Brain pericyte (primary cell): Measurements from ENCODE around the gene NIM1K.
"Not testable (repeated sequence)": the region's sequence is repeated elsewhere in the genome, so short reads cannot be mapped to it uniquely, and the experiment has no call there.

Experiments used
- DNase-seq: peaks from one replicate; pipeline ENCODE4 v3.0.0-alpha.2; 2012; ENCODE audit warnings: low read depth, low spot score

NIM1K gene

DNA sequence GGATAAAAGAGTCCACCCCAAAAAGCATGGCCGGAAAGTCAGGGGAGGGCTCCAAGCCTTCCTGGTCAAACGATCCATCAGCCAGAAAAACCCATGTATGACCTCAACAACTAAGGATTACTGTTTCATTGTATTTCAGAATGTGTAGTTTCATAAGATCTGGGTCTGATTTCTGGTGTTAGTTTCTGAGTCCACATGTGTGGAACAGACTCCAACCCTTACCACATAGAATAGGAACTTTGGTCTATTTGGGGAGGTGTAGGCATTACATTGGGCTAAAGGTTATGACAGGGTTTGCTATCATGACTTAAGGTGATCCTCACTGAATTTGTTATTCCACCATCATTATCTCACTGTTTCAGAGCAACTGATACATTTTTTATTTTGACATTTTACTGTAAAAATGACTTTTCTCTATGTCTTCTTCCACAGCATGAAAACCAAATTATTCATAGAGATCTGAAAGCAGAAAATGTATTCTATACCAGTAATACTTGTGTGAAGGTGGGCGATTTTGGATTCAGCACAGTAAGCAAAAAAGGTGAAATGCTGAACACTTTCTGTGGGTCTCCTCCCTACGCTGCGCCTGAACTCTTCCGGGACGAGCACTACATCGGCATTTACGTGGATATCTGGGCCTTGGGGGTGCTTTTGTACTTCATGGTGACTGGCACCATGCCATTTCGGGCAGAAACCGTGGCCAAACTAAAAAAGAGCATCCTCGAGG lies 87.7 kb downstream of the NIM1K start:
- DNase-seq, result no peak

DNA sequence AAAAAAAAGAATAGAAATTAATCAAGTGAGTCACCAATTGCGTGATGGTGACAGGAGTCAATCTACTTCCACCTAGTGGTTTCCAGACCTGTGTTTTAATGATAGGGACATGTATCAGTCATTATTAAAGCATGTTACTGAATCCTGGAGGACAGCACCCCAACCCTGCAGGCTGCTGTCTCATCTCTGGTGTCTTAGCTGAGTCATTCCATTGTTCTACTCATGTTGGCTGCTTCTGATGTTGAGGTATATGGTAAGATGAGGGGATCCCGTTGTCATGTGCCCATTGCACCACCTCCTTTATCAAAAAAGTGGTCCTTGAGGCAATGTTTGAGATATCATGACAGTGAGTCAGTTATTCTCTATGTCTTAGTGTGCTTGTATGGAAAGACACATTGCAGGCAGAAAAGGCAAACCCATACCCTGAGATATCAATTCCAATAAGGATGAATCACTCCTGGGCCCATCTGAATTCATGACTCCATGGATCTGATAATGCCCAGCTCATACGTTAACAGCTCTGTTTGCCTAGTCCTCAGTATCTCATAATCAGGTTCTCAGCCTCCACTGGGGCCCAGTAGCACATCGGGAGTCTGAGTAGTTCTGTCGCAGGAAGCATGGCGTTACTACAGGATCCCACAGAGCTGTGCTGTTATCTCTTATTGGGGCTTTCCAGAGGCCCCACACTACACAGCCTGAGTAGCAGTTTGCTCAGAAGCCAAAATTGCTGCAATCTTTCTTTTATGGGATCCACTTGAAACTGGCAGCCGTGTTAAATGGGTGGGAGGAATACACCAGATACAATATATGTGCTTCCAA lies 90.0 kb downstream of the NIM1K start:
- no peak for DNase-seq

DNA sequence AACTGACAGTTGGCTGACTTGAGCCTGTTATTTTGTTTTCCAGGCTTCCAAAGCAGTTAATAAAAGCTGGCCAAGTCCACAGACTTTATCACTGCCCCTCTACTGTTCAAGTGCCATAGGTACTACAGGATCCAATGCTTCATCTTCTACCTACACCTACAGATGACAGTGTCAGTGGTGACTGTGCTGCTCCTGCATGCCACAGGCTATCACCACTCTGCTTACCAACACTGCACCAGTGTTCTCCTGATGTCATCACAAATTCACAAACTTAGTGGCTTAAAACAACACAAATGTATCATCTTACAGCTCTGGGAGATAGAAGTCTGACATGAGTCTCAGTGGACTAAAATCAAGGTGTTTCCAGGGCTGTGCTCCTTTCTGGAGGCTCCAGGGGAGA lies 94.6 kb downstream of the NIM1K start:
- no peak for DNase-seq

DNA sequence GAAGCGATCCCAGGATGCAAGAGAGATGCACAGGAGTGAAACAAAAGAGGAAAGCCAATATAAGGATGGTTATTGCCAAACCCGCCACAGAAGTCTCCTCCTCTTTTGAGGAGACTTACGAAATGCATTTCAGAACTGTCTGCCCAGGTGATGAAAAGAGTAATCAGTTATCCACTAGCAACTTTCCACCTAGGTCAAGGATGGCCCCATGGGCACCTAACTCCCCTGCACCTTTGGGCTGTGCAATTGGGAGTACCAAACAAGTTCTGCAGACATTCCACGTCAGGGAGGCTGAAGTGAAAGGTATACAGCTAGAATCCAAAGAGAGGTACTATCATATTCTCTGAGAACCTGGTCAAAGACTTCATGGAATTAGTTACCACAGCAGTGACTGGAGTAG lies 95.5 kb downstream of the NIM1K start:
- no peak for DNase-seq

DNA sequence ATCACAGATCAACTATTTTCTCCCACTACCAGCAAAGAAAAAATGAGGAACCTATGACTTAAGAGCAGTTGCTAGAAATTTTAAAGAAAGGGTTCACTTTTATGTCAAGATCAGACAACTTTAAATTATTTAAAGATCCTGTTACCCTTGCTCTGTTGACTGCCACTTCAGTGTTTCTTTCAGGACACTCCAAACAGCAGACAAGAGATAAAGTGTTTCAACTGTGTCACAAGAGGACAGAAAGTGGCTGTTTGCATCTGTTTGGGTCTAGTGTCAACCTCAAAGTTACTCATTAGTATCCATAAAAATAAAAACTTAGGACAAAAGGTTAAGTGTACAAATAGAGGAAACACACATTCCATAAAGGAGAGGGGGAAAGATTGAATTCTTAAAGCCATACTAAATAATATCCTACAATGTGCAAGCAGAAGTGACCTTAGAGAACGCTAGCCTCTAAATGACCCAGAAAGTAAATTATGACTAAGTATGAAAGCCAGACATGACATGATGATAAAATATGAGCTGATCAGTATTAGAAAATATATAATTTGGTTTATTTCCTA lies 96.3 kb downstream of the NIM1K start:
- no peak for DNase-seq

DNA sequence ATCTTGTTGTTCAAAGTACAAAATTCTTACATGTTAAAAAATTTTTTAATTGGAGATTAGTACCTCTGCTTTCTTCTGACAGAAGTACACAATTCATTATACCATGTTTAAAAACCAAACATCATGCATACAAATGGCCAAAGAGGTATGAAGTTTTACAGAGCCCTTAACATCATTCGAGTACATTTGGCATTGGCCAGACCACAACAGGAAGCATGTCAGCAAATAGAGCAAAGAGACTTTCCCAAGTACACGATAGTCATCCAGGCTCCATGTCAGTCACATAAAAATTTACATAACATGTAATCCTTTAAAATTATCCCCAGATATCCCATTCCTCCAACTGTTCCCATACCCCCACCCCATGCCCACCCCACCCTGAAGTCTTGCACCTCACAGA lies 98.7 kb downstream of the NIM1K start:
- DNase-seq, result no peak

DNA sequence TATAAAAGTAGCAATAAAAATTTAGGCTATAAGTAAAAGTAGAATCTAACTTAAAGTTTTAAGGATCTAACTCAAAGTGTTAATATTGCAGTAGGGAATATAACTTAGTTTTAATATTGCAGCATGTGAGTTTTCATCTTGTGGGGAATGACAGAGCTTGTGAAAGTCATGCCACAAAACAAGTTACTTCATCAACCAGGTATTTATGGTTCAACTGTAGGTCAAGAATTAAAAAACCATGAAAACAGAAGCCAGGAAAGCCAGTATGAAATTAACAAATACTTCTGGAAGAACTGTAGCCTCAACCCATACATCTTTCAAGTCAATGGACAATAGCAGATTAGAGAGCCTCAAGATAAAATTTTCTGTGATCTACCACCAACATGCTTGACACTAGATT lies 102.2 kb downstream of the NIM1K start:
- DNase-seq, result no peak

DNA sequence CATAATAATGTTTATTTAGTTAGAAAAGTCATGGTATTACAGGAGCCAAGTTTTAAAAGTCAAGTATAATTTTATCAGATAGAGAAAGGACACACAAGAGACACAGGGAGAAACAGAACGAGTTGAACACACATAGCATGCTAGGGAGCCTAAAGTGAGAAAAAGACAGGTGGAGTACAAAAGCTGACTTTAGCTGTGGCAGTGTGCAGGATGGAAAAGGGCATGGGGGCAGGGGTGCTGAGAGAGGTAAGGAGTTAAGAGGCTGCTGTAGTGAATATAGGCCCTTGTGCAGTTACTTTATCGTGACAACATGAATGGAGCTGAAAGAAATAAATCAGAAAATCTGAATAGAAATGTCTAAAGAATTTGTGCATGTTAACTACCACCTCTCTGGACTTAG lies 103.2 kb downstream of the NIM1K start:
- no peak for DNase-seq

DNA sequence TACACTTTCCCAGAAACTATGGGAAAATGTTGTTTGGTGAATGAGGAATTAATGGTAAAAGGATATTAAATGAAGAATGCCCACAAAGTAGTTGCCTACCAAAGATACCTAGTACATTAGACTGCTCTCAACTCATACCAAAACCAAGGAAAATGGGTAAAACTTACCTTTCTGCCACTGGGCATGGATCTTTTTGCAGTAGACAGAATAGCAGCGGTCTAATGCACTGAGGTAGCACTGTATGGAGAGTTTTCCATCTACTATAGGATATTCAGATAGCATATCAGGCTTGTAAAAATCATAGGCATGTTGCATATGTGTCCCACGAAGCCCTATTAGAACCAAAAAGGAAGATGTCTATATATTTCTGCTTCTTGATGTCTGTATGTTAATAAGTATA lies 104.8 kb downstream of the NIM1K start:
- no peak for DNase-seq

DNA sequence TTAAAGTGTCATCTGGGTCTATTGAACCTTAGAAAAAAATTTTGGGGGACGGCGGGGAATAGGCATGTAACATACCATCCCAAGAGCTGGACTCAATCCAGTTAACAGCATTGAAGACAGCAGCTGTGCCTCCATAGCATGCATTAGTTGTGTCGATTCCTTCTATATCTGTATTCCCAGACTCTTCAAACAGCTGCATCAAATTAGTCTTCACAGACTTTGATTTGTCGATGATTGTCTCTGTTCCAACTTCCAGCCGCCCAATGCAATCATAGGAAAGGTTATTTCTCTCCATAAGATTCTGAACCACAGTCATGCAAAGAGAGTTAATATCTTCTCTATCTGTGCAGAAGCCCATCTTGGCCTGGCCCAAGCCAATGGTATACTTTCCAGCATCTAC lies 106.4 kb downstream of the NIM1K start:
- DNase-seq, result no peak

DNA sequence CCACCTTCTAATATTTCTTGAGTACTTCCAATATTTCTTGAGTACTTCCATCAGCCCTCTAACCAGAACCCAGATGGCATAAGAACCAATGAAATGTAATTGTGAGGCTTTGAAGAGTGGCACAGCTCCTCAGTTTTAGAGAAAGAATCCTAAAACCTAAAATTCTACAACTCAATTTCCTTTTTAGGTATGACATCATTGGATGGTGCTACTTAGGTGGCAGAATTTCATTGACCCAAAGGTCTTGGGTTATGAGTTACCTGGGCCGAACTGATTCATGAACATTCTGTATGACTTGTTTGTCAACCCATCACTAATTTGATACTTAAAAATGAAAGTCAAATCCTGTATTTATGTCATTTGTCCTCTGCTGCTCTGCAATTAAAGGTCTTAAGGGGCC lies 108.1 kb downstream of the NIM1K start:
- no peak for DNase-seq

DNA sequence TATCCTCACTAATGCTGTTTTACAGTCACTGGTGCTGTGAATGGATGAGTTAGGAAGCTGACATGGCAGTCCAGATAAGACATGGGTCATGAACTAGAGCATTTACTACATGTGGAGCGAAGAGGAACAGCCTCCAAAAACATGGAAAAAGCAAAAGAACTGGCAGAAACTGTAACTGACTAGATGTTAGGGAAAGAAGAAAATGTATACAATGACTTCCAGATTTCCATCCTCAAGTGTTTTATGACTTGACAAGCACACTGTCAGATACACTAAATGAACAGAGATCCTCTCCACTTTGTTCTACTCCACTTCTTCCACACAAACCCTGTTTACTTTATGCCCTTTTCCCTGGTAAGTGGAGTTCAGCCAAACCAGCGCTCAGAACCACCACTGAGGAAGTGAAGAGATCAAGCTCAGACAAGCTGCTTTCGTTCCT lies 109.6 kb downstream of the NIM1K start:
- DNase-seq, result no peak

DNA sequence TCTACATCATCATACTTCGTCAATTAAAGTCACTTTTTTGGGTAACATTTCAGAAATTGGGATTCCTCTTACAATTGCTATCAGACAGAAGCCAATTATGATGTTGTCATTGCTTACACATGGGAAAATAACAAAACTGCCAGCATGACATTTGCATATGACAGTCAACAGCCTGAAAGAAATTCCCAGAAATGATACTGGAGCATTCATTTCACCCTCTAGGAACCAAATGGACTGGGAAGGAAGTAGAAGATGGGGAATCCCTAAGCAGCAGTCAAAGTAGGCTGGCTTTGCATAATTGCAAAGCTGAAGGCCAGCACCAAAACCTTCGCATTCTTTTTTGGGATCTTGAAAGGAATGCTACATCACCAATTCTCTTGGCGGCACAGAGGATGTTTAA lies 110.5 kb downstream of the NIM1K start:
- no peak for DNase-seq

DNA sequence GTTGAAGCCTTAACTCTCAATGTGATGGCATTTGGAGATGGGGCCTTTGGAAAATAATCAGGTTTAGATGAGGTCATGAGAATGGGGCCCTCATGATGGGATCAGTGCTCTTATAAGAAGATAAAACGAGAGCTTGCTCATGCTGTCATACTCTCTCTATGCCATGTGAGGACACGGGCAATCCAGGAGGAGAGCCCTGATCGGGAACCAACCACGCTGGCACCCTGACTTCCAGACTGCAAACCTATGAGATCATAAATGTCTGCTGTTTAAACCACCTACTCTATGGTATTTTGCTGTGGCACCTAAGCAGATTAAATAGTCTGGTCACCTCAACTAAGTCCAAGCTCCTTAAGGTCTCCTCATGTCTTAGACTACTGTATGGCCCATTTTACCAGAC lies 111.2 kb downstream of the NIM1K start:
- no peak for DNase-seq

DNA sequence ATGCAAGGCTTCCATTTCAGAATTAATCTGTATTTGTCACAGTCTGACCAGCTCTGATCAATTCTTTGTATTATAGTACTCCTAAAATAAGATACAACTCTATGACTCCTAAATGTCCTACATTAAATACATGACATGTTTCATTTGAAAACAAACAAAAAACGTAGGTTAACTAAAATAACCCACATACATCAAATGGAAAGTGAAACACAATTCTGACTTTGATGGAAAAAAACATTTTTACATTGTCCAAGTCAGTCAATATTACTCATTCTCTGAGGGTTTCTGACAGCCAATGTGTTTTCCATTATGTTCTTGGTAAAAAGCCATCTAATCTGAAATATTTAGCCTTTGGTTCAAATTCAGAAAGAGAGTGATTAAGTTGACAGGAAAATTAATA lies 112.5 kb downstream of the NIM1K start:
- DNase-seq, result no peak

DNA sequence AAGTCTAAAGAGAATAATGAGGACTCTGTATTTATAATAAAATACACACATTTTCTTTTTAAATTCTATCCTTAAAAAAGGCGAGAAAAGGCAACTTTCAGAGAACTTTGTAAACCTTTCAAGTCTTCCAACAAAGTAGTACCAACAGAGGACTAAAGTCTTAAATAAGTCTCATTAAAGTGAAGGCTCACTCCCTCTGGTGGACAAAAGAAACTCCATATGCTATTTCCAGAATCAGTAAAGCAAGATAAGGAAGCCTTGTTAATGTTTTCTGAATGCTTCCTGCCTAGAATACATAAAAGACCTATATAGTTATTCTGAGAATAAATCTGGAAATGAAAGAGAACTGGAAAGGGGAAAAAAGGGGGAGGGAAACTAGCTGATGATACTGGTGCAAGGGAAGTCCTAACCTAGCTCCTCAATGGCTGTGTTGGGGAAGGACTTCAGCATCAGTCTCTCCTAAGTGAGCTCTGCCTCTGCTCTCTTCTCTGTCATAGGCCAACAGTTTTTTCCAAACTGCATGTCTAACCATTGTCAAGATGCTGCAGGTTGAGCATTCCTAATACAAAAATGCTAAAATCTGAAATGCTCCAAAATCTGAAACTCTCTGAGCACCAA lies 114.0 kb downstream of the NIM1K start:
- DNase-seq, result no peak

DNA sequence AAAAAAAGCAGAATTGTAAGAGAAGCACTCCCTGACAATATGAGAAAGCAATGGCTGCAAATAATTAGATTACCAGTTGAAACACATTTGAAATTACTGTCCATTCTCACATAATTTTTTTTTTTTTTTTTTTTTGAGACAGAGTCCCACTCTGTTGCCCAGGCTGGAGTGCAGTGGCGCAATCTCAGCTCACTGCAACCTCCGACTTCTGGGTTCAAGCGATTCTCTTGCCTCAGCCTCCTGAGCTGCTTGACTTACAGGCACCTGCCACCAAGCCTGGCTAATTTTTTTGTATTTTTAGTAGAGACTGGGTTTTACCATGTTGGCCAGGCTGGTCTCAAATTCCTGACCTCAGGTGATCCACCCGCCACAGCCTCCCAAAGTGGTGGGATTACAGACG lies 114.9 kb downstream of the NIM1K start:
- DNase-seq, result not testable (repeated sequence)

DNA sequence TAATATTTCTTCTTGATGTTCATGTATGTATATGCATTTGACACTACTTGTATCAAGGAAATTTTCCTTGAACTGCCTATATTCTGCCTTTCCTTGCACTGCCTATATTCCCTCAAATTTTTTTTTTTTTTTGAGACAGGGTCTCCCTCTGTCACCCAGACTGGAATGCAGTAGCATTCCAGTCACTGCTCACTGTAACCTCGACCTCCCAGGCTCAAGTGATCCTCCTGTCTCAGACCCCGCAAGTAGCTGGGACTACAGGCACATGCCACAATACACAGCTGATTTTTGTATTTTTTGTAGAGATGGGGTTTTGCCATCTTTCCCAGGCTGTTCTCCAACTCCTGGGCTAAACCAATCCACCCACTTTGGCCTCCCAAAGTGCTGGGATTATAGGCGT lies 117.1 kb downstream of the NIM1K start:
- DNase-seq, result no peak

DNA sequence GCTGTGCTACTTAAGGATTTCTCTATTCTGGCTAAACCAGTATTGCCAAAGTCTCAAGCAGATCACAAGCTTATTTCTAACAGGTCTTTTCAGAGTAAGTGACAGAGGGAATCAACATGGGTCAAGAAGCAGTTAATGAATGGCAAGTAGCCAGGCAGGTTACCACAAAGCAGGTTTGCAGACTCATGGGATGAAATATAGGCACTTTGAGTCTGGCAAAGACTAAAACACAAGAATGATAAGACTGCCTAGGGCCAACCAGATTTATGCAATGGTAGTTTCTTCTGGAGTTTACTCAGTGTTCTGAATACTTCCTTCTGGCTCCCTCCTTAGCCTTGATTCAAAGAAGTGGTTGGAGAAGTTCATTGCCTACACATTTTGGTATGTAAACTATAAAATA lies 117.6 kb downstream of the NIM1K start:
- no peak for DNase-seq

DNA sequence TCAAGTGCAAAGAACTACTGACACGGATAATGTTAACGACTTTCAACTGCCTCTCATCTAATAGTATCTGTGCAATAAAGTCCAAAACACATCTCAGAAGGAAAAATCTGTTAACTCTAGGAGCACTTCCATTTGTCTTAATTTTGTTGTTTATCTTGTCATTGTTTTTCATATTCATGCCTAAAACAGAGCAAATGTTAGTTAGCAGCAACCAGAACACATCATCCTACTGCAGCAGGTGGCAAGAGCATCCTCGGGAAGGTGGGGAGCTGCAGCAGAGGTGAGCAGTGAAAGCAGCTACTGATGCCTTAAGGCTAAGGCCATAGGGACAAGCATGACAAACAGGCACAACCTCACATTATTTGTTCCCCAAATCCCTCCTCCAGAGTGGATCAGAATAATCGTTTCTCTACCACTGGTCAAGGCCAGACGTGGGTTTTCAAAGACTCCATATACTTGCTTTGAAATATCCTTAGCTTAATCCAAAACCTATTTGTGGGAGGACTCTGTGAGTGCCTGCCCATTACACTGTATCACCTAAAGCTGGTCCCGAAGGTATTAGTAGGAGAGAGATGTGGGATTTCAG lies 120.1 kb downstream of the NIM1K start:
- no peak for DNase-seq

DNA sequence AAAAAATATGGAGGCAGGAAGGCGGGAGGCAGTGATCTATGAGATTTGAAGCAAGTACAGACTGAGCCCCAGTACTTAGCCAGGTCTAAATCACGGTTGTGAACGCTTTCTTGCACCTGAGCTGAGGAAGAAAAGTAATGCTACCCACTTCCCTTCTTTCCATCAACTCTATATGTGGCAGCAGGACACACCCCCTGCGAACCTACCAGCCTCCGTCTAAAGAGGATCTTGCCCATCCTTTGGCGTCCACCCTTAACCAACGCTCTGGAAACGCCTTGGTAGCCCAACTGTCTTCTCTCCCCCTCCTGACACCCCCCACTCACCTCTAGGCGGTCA lies 120.6 kb downstream of the NIM1K start:
- DNase-seq, result no peak
